Measurements from ENCODE around the gene PIGL.

Gene PIGL

GRCh38 chr17:16313139-16314090 lies 96.4 kb downstream of the PIGL start:
- TF ChIP-seq, protein P1, sequence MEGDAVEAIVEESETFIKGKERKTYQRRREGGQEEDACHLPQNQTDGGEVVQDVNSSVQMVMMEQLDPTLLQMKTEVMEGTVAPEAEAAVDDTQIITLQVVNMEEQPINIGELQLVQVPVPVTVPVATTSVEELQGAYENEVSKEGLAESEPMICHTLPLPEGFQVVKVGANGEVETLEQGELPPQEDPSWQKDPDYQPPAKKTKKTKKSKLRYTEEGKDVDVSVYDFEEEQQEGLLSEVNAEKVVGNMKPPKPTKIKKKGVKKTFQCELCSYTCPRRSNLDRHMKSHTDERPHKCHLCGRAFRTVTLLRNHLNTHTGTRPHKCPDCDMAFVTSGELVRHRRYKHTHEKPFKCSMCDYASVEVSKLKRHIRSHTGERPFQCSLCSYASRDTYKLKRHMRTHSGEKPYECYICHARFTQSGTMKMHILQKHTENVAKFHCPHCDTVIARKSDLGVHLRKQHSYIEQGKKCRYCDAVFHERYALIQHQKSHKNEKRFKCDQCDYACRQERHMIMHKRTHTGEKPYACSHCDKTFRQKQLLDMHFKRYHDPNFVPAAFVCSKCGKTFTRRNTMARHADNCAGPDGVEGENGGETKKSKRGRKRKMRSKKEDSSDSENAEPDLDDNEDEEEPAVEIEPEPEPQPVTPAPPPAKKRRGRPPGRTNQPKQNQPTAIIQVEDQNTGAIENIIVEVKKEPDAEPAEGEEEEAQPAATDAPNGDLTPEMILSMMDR (IDR thresholded peaks at IDR 0.05; ENCODE audit: low read depth, low read length, missing control alignments): no peak
- H3K4me3 ChIP-seq (ENCODE audit: low read depth, low read length): no peak overlapping the region
- DNase-seq (ENCODE audit: low read depth): no peak

DNA sequence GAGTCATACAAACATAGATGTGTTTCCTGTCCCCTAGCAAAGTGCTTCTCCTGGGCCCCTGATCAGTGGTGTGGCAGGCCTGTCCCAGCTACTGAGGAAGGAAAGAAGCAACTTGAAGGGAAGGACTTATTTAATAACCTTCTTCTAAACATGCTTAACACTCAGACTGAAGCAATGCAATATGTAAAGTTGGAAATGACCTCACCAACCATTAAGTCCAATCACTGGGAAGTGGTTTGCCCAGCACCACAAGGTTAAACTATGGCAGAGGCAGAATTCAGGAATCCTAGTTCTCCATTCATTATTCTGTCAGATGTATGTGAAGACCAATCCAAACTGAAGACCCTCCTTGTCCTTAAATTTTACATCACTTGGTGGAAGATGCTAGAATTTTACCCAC lies 97.2 kb downstream of the PIGL start:
- no peak overlapping the region for H3K4me3 ChIP-seq (ENCODE audit: low read depth, low read length)
- DNase-seq (ENCODE audit: low read depth): no peak
- TF ChIP-seq, protein P1 (IDR thresholded peaks at IDR 0.05; ENCODE audit: low read depth, low read length, missing control alignments): no peak

DNA sequence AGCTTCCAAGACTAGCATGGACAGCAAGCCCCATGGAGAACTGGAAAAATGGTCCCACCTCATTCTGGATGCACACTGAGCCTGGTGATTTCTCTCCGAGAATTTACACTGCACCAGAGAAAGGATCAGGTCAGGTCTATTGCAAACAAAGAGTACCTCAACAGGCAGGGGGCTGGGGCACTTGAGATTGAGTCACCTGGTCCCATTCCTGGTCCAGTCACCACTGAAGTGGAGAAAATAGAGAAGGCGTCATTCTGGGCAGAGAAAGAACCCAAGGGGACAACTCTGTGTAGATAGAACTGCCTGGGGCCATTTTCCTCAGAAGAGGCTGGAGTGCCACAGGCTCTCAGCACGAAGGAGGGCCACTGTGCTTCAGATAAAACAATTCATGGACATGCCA lies 97.8 kb downstream of the PIGL start:
- H3K4me3 ChIP-seq (ENCODE audit: low read depth, low read length): no peak overlapping the region
- DNase-seq (ENCODE audit: low read depth): no peak
- TF ChIP-seq, protein P1 (IDR thresholded peaks at IDR 0.05; ENCODE audit: low read depth, low read length, missing control alignments): no peak

DNA sequence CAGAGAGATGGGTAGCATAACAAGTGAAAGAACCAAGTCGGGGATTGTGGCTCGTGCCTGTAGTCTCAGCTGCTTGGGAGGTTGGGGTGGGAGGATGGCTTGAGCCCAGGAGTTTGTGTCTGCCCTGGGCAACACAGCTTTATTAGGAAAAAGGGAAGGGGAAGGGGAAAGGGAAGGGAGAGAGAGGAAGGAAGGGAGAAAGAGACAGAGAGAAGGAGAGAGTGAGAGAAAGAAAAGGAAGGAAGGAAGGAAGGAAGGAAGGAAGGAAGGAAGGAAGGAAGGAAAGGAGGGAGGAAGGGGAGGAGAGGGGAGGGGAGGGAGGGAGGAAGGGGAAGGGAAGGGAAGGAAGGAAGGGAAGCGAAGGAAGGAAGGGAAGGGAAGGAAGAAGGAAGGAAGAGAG lies 103.0 kb downstream of the PIGL start:
- H3K4me3 ChIP-seq (ENCODE audit: low read depth, low read length): no peak overlapping the region
- no peak for DNase-seq (ENCODE audit: low read depth)
- TF ChIP-seq, protein P1 (IDR thresholded peaks at IDR 0.05; ENCODE audit: low read depth, low read length, missing control alignments): no peak

GRCh38 chr17:16322636-16323035 lies 105.6 kb downstream of the PIGL start:
- H3K4me3 ChIP-seq (ENCODE audit: low read depth, low read length): no peak overlapping the region
- TF ChIP-seq, protein P1 (IDR thresholded peaks at IDR 0.05; ENCODE audit: low read depth, low read length, missing control alignments): no peak
- no peak for DNase-seq (ENCODE audit: low read depth)

- DNase-seq (ENCODE audit: low read depth): no peak
- no peak overlapping the region for H3K4me3 ChIP-seq (ENCODE audit: low read depth, low read length)
- TF ChIP-seq, protein P1 (IDR thresholded peaks at IDR 0.05; ENCODE audit: low read depth, low read length, missing control alignments): no peak
These were observed 109.0 kb downstream of the PIGL start for GRCh38 chr17:16325964-16326363.

GRCh38 chr17:16327018-16327417 lies 110.0 kb downstream of the PIGL start:
- no peak for DNase-seq (ENCODE audit: low read depth)
- H3K4me3 ChIP-seq (ENCODE audit: low read depth, low read length): no peak overlapping the region
- TF ChIP-seq, protein P1 (IDR thresholded peaks at IDR 0.05; ENCODE audit: low read depth, low read length, missing control alignments): no peak

All from GM12864 (cell line).